GM12878 (cell line): Measurements from ENCODE around the gene TTC39B.

Experiments
- ATF3 ChIP-seq: IDR thresholded peaks from 2 replicates; pipeline ENCODE4 v1.6.1; 2011; ENCODE audit warnings: low read depth, mild to moderate bottlenecking, low read length, moderate library complexity, borderline replicate concordance; ENCODE audit errors: extremely low read depth
- CEBPB ChIP-seq, 2 experiments: fragments of 150-350 bp in 1 of 2; IDR thresholded peaks; 2 replicates each; pipeline ENCODE4 v1.6.1; 2012 to 2014; ENCODE audit warnings: low read depth in 2 of 2, low read length in 2 of 2, borderline replicate concordance in 1 of 2, inconsistent platforms in 1 of 2
- CHD2 ChIP-seq: IDR thresholded peaks from 2 replicates; pipeline ENCODE4 v1.6.1; 2011; ENCODE audit warnings: low read depth, low read length, improper control_type of control experiment, borderline replicate concordance
- CTCF ChIP-seq, 3 experiments: IDR thresholded peaks in 2 of 3; conservative IDR thresholded peaks in 1 of 3; 2 replicates each; pipeline ENCODE4 v1.5.1; 2011; ENCODE audit warnings: low read depth in 3 of 3, low read length in 3 of 3, mild to moderate bottlenecking in 3 of 3, control low read depth in 2 of 3, moderate library complexity in 2 of 3, inconsistent platforms in 1 of 3, mixed read lengths in 1 of 3; ENCODE audit not compliant: control insufficient read depth in 2 of 3, insufficient read depth in 1 of 3; ENCODE audit errors: extremely low read depth in 1 of 3
- E4F1 ChIP-seq: fragments of 450-650 bp; IDR thresholded peaks from 2 replicates; pipeline ENCODE4 v1.6.1; 2018; ENCODE audit warnings: borderline replicate concordance, mild to moderate bottlenecking; ENCODE audit not compliant: partially characterized antibody
- EP300 ChIP-seq, 2 experiments: fragments of 150-350 bp in 1 of 2; IDR thresholded peaks; 2 replicates each; pipeline ENCODE4 v1.6.1; 2011 to 2012; ENCODE audit warnings: low read depth in 2 of 2, low read length in 2 of 2, borderline replicate concordance in 1 of 2, improper control_type of control experiment in 1 of 2, inconsistent platforms in 1 of 2; ENCODE audit not compliant: control insufficient read depth in 1 of 2
- IRF4 ChIP-seq: IDR thresholded peaks from 2 replicates; pipeline ENCODE4 v1.6.1; 2011; ENCODE audit warnings: low read depth, low read length
- KDM1A ChIP-seq: fragments of 200-600 bp; sonication (generic); IDR thresholded peaks from 2 replicates; pipeline ENCODE4 v1.6.1; 2016; ENCODE audit warnings: borderline replicate concordance
- PML ChIP-seq: IDR thresholded peaks from 2 replicates; pipeline ENCODE4 v1.6.1; 2012; ENCODE audit warnings: low read length, inconsistent platforms
- SPI1 ChIP-seq: IDR thresholded peaks from 2 replicates; pipeline ENCODE4 v1.6.1; 2011; ENCODE audit warnings: low read depth, mild to moderate bottlenecking, low read length, moderate library complexity, borderline replicate concordance; ENCODE audit not compliant: insufficient read depth
- SREBF1 ChIP-seq: IDR thresholded peaks from 2 replicates; pipeline ENCODE4 v1.6.1; 2012; ENCODE audit warnings: mild to moderate bottlenecking, low read length
- SREBF2 ChIP-seq: IDR thresholded peaks from 2 replicates; pipeline ENCODE4 v1.6.1; 2012; ENCODE audit warnings: mild to moderate bottlenecking, low read length
- SUZ12 ChIP-seq: fragments of 200-600 bp; sonication (generic); IDR thresholded peaks from one replicate; pipeline ENCODE4 v1.6.1; 2018; ENCODE audit warnings: antibody characterized with exemption, mild to moderate bottlenecking; ENCODE audit not compliant: unreplicated experiment
- ZBTB4 ChIP-seq: fragments of 450-650 bp; formaldehyde crosslinking; IDR thresholded peaks from 2 replicates; pipeline ENCODE4 v1.4.0; 2022; ENCODE audit warnings: mild to moderate bottlenecking, moderate library complexity

- TF ChIP-seq CHD2 = no peak
- TF ChIP-seq CEBPB (IDR thresholded peaks at IDR 0.05; ENCODE audit: borderline replicate concordance in 1 of 2, low read depth in 2 of 2, low read length in 2 of 2) = no peak
- TF ChIP-seq SPI1 = no peak
- TF ChIP-seq CTCF (IDR thresholded peaks at IDR 0.05 in 2 of 3, conservative IDR thresholded peaks at IDR 0.05 in 1 of 3; ENCODE audit: control insufficient read depth in 2 of 3, extremely low read depth in 1 of 3, insufficient read depth in 1 of 3, low read depth in 3 of 3, low read length in 3 of 3) = no peak
- no peak for TF ChIP-seq KDM1A
- no peak for TF ChIP-seq SUZ12
- no peak for TF ChIP-seq SREBF1
- no peak for TF ChIP-seq ATF3
- TF ChIP-seq ZBTB4 (CRISPR knock-in tag) = no peak
- TF ChIP-seq IRF4 = no peak
- TF ChIP-seq PML = no peak
- TF ChIP-seq SREBF2 = no peak
- no peak for TF ChIP-seq E4F1
- no peak for TF ChIP-seq EP300 (IDR thresholded peaks at IDR 0.05; ENCODE audit: borderline replicate concordance in 1 of 2, control insufficient read depth in 1 of 2, low read depth in 2 of 2, low read length in 2 of 2)
Observed at GRCh38 chr9:15278091-15278687, 28.8 kb downstream of the TTC39B start.
